Measurements from ENCODE around the gene LRRC47. TPM values are rescaled to one million over a fixed set of nuclear protein-coding genes. Genes with fewer than 3 reads are reported as not detected.

The LRRC47 gene
- total and polyA plus RNA-seq, 2 of the 13 experiments (the other 11 are each of a cell fraction or from before 2014, with no cell fraction given) = 18.3 to 52.5 TPM

GRCh38 chr1:3771108-3772026, 24.9 kb downstream of the LRRC47 start (continued):
- TF ChIP-seq CEBPZ (IDR thresholded peaks at IDR 0.05; ENCODE audit: low read length) (no peak), TCF7 (IDR thresholded peaks at IDR 0.05; ENCODE audit: low read depth) (no peak), MAF1 (CRISPR knock-in tag; IDR thresholded peaks at IDR 0.05; ENCODE audit: borderline replicate concordance) (no peak), EP300 (IDR thresholded peaks at IDR 0.05; ENCODE audit: low read depth in 2 of 2, low read length in 2 of 2) (no peak), EP300 (CRISPR knock-in tag; IDR thresholded peaks at IDR 0.05; ENCODE audit: borderline replicate concordance) (no peak), ZNF501 (CRISPR knock-in tag; IDR thresholded peaks at IDR 0.05) (peak; percentile 63), NCOR1 (IDR thresholded peaks at IDR 0.05; ENCODE audit: borderline replicate concordance, low read length) (no peak), RNF219 (CRISPR knock-in tag; IDR thresholded peaks at IDR 0.05) (no peak), ARNTL (CRISPR knock-in tag; IDR thresholded peaks at IDR 0.05) (no peak), ZFX (CRISPR knock-in tag; IDR thresholded peaks at IDR 0.05; ENCODE audit: low read depth) (peak; percentile 79), REXO4 (CRISPR knock-in tag; IDR thresholded peaks at IDR 0.05; ENCODE audit: borderline replicate concordance) (no peak), CBX2 (IDR thresholded peaks at IDR 0.05; ENCODE audit: low read depth, low read length) (no peak), CBX2 (CRISPR knock-in tag; IDR thresholded peaks at IDR 0.05; ENCODE audit: low read depth) (no peak), ZBTB1 (CRISPR knock-in tag; IDR thresholded peaks at IDR 0.05; ENCODE audit: borderline replicate concordance) (no peak), ZNF737 (CRISPR knock-in tag; IDR thresholded peaks at IDR 0.05; ENCODE audit: borderline replicate concordance) (no peak), ZNF512 (CRISPR knock-in tag; IDR thresholded peaks at IDR 0.05) (no peak), ZNF18 (CRISPR knock-in tag; IDR thresholded peaks at IDR 0.05; ENCODE audit: insufficient replicate concordance) (peak; percentile 12), ATF3 (CRISPR knock-in tag; IDR thresholded peaks at IDR 0.05) (no peak)
